ENCODE data around the gene IZUMO3. TPM values are rescaled to one million over a fixed set of nuclear protein-coding genes. Genes with fewer than 3 reads are reported as not detected.

Gene IZUMO3
- total RNA-seq, 8 experiments from 2014 or later: 0.16 to 0.24 TPM; not detected in 6

DNA sequence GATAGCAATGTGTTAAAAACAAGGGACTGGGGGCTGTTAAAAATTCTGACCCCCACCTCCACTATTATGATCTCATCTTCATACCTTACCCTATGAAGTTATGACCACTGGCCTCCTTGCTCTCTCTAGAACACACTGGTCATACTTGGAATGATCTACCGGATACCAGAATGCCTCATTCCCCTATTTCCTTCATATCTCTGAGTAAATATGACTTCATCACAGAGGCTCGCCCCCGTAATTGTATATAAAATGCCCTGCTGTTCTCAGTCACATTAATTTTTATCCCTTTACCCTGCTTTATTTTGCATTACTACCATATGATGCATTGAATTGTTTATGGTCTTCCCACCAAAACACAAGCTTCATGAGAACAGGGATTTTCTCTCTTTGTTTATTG, 29.2 kb downstream of the IZUMO3 start:
- no peak overlapping the region for H3K4me3 ChIP-seq
- WGBS, 10 experiments: 0 to 100% (median 80%) methylated on average over 1 to 3 of the region's 3 CpGs; no CpG with 5 or more reads in 1 of the 10 experiments
- in situ Hi-C loops (cut with MboI; ENCODE audit: low pct_unique_long_range_greater_than_20kb in 2 of 9, low sequenced_read_pairs in 9 of 9, unreplicated experiment in 9 of 9): no loop called here
- H3K4me1 ChIP-seq (replicated peaks in 1 of 2): peaks cover 0 to 15% of the 10 kb centered on the region in 2 donors
- no peak overlapping the region for H3K27ac ChIP-seq
- no peak for ATAC-seq (replicated peaks in 6 of 8)

GRCh38 chr9:24509850-24510249, 35.8 kb downstream of the IZUMO3 start:
- Histone ChIP-seq H3K4me3 (no peak overlapping the region), H3K4me1 (replicated peaks in 1 of 2) (peaks cover 0 to under 1% of the 10 kb centered on the region in 2 donors), H3K27ac (no peak overlapping the region)
- WGBS, 10 experiments: 0 to 100% (median 86%) methylated on average over 1 to 2 of the region's 3 CpGs; no CpG with 5 or more reads in 1 of the 10 experiments
- in situ Hi-C loops (cut with MboI; ENCODE audit: low pct_unique_long_range_greater_than_20kb in 2 of 9, low sequenced_read_pairs in 9 of 9, unreplicated experiment in 9 of 9): no loop called here
- no peak for ATAC-seq (replicated peaks in 6 of 8)

DNA sequence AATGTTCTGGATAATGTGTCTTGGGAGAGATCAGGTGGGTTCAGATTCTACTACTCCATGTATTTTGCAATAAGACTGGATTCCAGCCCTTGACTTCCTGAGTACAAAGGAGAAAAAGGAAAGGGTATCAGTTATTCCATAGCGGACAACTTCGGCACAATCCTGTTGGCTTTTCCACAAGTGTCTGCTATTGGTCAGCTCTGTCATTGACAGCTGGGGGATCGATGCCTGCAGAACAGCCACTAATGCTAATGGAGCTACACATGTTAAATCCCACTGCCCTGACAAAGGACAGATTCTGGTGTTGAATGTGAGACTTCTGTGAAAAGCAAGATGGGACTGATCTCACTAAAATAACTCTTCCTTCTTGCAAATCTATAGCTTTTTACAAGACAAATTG, 41.2 kb downstream of the IZUMO3 start:
- H3K4me1 ChIP-seq (replicated peaks in 1 of 2): peaks cover 3 to 12% of the 10 kb centered on the region in 2 donors
- no peak for ATAC-seq (replicated peaks in 6 of 8)
- no peak overlapping the region for H3K27ac ChIP-seq
- WGBS, 10 experiments: 46 to 100% (median 75%) methylated on average over 1 to 3 of the region's 3 CpGs; no CpG with 5 or more reads in 1 of the 10 experiments
- in situ Hi-C loops (cut with MboI; ENCODE audit: low pct_unique_long_range_greater_than_20kb in 2 of 9, low sequenced_read_pairs in 9 of 9, unreplicated experiment in 9 of 9): no loop called here
- no peak overlapping the region for H3K4me3 ChIP-seq

DNA sequence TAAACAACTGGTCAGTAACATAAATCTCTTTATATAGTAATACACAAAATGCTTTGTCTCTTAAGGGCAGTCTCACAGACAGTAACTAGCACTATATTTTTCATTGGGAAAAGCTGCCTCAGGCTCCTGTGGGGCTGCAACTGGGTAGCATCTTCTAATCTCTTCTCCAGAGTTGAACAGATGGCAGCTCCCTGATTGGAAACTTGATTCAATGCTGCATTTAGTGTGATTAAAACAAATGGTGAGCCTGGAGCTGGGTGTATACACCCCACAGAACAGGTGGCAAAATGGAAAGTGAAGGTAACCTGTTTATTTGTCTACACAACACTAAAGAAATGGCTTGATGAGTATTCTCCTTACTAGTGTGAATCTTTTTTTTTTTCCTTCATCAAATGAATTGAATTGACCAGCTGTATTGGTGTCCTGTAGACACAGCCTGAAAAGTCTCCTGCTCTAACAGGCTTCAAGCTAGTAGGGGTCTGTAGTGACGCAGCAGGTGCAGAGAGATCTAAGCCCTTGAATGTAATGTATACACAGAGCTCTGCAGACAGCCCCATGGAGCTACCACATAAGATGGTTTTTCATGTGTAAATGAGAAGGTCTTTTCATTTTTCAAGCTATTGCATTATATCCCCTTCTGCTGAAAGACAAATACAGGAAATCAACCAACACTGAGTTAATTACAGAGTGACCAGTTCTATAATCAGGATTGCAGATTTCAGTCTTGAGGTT, 43.3 kb downstream of the IZUMO3 start:
- Histone ChIP-seq H3K4me1 (replicated peaks in 1 of 2) (peaks cover 3 to 12% of the 10 kb centered on the region in 2 donors), H3K4me3 (no peak overlapping the region), H3K27ac (no peak overlapping the region)
- in situ Hi-C loops (cut with MboI; ENCODE audit: low pct_unique_long_range_greater_than_20kb in 2 of 9, low sequenced_read_pairs in 9 of 9, unreplicated experiment in 9 of 9): no loop called here
- WGBS, 10 experiments: 0 to 83% (median 67%) methylated on average over 1 of the region's 1 CpG; no CpG with 5 or more reads in 5 of the 10 experiments
- peak in 5 of 8 experiments; percentile 38 to 64 (median 53) for ATAC-seq (replicated peaks in 6 of 8)

DNA sequence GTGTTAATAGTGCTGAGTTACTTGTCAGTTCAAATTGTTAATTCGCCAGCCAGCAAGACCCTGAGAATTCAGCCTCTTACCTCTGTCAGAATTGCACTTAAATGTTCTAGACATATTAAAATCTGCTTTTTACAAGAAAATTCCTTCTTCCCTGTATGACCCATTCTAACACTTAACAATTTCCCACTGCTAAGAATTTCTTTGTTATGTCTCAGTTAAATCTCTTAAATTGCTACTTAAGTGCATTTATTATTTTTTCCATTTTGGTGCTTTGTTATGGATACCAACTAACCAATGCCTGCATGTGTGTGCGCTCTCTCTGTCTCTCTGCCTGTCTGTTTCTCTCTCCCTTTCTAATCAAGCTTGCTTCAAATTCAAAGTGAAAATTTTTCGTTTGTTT, 44.9 kb downstream of the IZUMO3 start:
- no peak for ATAC-seq (replicated peaks in 6 of 8)
- in situ Hi-C loops (cut with MboI; ENCODE audit: low pct_unique_long_range_greater_than_20kb in 2 of 9, low sequenced_read_pairs in 9 of 9, unreplicated experiment in 9 of 9): no loop called here
- H3K4me1 ChIP-seq (replicated peaks in 1 of 2): peaks cover 3 to 12% of the 10 kb centered on the region in 2 donors
- no peak overlapping the region for H3K4me3 ChIP-seq
- WGBS, 10 experiments: 0 to 95% (median 34%) methylated on average over 1 to 3 of the region's 3 CpGs
- no peak overlapping the region for H3K27ac ChIP-seq

- H3K27ac ChIP-seq: no peak overlapping the region
- no peak for ATAC-seq (replicated peaks in 6 of 8)
- no peak overlapping the region for H3K4me3 ChIP-seq
- WGBS, 10 experiments: 0 to 46% (median 16%) methylated on average over 2 of the region's 2 CpGs; no CpG with 5 or more reads in 2 of the 10 experiments
- peaks cover 3 to 9% of the 10 kb centered on the region in 2 donors for H3K4me1 ChIP-seq (replicated peaks in 1 of 2)
- in situ Hi-C loops (cut with MboI; ENCODE audit: low pct_unique_long_range_greater_than_20kb in 2 of 9, low sequenced_read_pairs in 9 of 9, unreplicated experiment in 9 of 9): no loop called here
Measured at GRCh38 chr9:24498632-24499031, 47.1 kb downstream of the IZUMO3 start.

DNA sequence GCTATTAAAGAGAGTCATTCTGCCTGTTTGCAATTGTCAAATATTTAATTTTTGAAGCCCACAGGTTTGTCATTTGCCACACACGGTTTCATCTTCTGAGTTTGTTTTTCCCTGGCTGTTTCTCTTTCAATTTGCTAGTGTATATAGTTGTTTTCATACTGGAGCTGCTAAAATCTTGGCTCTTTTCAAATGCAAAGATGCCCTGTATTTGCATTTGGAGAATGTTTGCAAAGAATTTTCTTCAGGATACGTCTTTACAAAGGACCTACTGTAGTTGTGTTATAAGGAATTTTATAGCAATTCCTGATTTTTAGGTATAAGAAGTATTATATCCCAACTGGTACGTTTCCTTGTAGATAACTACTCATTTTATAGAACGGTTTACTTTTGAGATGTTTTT, 48.0 kb downstream of the IZUMO3 start:
- H3K4me3 ChIP-seq: no peak overlapping the region

More for the DNA sequence above, 48.0 kb downstream of the IZUMO3 start:
- ATAC-seq (replicated peaks in 6 of 8): no peak
- H3K27ac ChIP-seq: no peak overlapping the region
- H3K4me1 ChIP-seq (replicated peaks in 1 of 2): peaks cover under 1 to 8% of the 10 kb centered on the region in 2 donors
- in situ Hi-C loops (cut with MboI; ENCODE audit: low pct_unique_long_range_greater_than_20kb in 2 of 9, low sequenced_read_pairs in 9 of 9, unreplicated experiment in 9 of 9): no loop called here
- WGBS, 10 experiments: 8 to 100% (median 43%) methylated on average over 1 to 4 of the region's 4 CpGs
